ENCODE data around the gene SRRM2. TPM values are rescaled to one million over a fixed set of nuclear protein-coding genes. Genes with fewer than 3 reads are reported as not detected.

SRRM2 gene
- total RNA-seq, 1 donor from 2014 or later: 239 TPM

GRCh38 chr16:2808181-2808580 is 55.7 kb downstream of the SRRM2 start:
- DNase-seq (ENCODE audit: missing footprints): no peak
- no peak for ATAC-seq
- intact Hi-C loops (cut with DNase I): no loop called here

GRCh38 chr16:2809149-2809760 is 56.8 kb downstream of the SRRM2 start:
- no peak for DNase-seq (ENCODE audit: missing footprints)
- no peak for ATAC-seq
- intact Hi-C loops (cut with DNase I): no loop called here

GRCh38 chr16:2810651-2811050 is 58.2 kb downstream of the SRRM2 start:
- ATAC-seq: no peak
- no peak for DNase-seq (ENCODE audit: missing footprints)
- intact Hi-C loops (cut with DNase I): no loop called here

- DNase-seq (ENCODE audit: missing footprints) (no peak), ATAC-seq (peak; percentile 20)
- intact Hi-C loops (cut with DNase I): no loop called here
Observed at GRCh38 chr16:2811703-2812471, 59.4 kb downstream of the SRRM2 start.

GRCh38 chr16:2813771-2814221 is 61.4 kb downstream of the SRRM2 start:
- intact Hi-C loops (cut with DNase I): no loop called here
- ATAC-seq (no peak), DNase-seq (ENCODE audit: missing footprints) (no peak)

GRCh38 chr16:2814551-2815298 is 62.3 kb downstream of the SRRM2 start:
- ATAC-seq: no peak
- DNase-seq (ENCODE audit: missing footprints): no peak
- intact Hi-C loops (cut with DNase I): no loop called here

GRCh38 chr16:2815299-2815771 is 62.9 kb downstream of the SRRM2 start:
- intact Hi-C loops (cut with DNase I): no loop called here
- no peak for DNase-seq (ENCODE audit: missing footprints)
- no peak for ATAC-seq

- intact Hi-C loops (cut with DNase I): no loop called here
- DNase-seq (ENCODE audit: missing footprints) (no peak), ATAC-seq (no peak)
Observed at GRCh38 chr16:2816751-2817339, 64.4 kb downstream of the SRRM2 start, which contains the start of gene PRSS21. PRSS21 (plus strand) TSS chr16:2817237; CDS start chr16:2817269, 32 bp downstream.

- no peak for DNase-seq (ENCODE audit: missing footprints)
- intact Hi-C loops (cut with DNase I): no loop called here
- peak; percentile 16 for ATAC-seq
Observed at GRCh38 chr16:2817340-2818271, 65.2 kb downstream of the SRRM2 start.

- DNase-seq (ENCODE audit: missing footprints) (no peak), ATAC-seq (no peak)
- intact Hi-C loops (cut with DNase I): no loop called here
Observed at GRCh38 chr16:2818272-2818876, 65.9 kb downstream of the SRRM2 start.

- ATAC-seq (no peak), DNase-seq (ENCODE audit: missing footprints) (no peak)
- intact Hi-C loops (cut with DNase I): no loop called here
Observed at GRCh38 chr16:2819179-2819938, 66.9 kb downstream of the SRRM2 start.

GRCh38 chr16:2819939-2820835 is 67.7 kb downstream of the SRRM2 start:
- intact Hi-C loops (cut with DNase I): no loop called here
- no peak for ATAC-seq
- DNase-seq (ENCODE audit: missing footprints): no peak

All from Right ventricle myocardium inferior (tissue), 1 donor.